ENCODE measurements around the gene REEP6.

Gene REEP6

GRCh38 chr19:1502433-1503088, 11.6 kb downstream of the REEP6 start:
- no peak for DNase-seq
- in situ Hi-C loops (cut with MboI; ENCODE audit: low pct_unique_long_range_greater_than_20kb, low sequenced_read_pairs): no loop called here

- DNase-seq: peak; percentile 84
- in situ Hi-C loops (cut with MboI; ENCODE audit: low pct_unique_long_range_greater_than_20kb, low sequenced_read_pairs): no loop called here
These were observed 12.3 kb downstream of the REEP6 start for GRCh38 chr19:1503089-1503924.

GRCh38 chr19:1503925-1504773, 13.2 kb downstream of the REEP6 start:
- in situ Hi-C loops (cut with MboI; ENCODE audit: low pct_unique_long_range_greater_than_20kb, low sequenced_read_pairs): no loop called here
- DNase-seq: no peak

GRCh38 chr19:1505012-1505411, 14.0 kb downstream of the REEP6 start:
- no peak for DNase-seq
- in situ Hi-C loops (cut with MboI; ENCODE audit: low pct_unique_long_range_greater_than_20kb, low sequenced_read_pairs): no loop called here

GRCh38 chr19:1505991-1506881, 15.3 kb downstream of the REEP6 start:
- in situ Hi-C loops (cut with MboI; ENCODE audit: low pct_unique_long_range_greater_than_20kb, low sequenced_read_pairs): no loop called here
- DNase-seq: no peak

GRCh38 chr19:1507192-1507660, 16.2 kb downstream of the REEP6 start:
- no peak for DNase-seq
- in situ Hi-C loops (cut with MboI; ENCODE audit: low pct_unique_long_range_greater_than_20kb, low sequenced_read_pairs): no loop called here

- in situ Hi-C loops (cut with MboI; ENCODE audit: low pct_unique_long_range_greater_than_20kb, low sequenced_read_pairs): no loop called here
- DNase-seq: peak; percentile 97
These were observed 17.0 kb downstream of the REEP6 start for GRCh38 chr19:1507763-1508506.

GRCh38 chr19:1508507-1508856, 17.5 kb downstream of the REEP6 start:
- in situ Hi-C loops (cut with MboI; ENCODE audit: low pct_unique_long_range_greater_than_20kb, low sequenced_read_pairs): no loop called here
- DNase-seq: peak; percentile 63

- DNase-seq: no peak
- in situ Hi-C loops (cut with MboI; ENCODE audit: low pct_unique_long_range_greater_than_20kb, low sequenced_read_pairs): no loop called here
These were observed 18.8 kb downstream of the REEP6 start for GRCh38 chr19:1509602-1510441.

GRCh38 chr19:1510442-1510806, 19.4 kb downstream of the REEP6 start:
- in situ Hi-C loops (cut with MboI; ENCODE audit: low pct_unique_long_range_greater_than_20kb, low sequenced_read_pairs): no loop called here
- DNase-seq: no peak

GRCh38 chr19:1510807-1511206, 19.8 kb downstream of the REEP6 start:
- in situ Hi-C loops (cut with MboI; ENCODE audit: low pct_unique_long_range_greater_than_20kb, low sequenced_read_pairs): no loop called here

GRCh38 chr19:1511318-1512317, 20.6 kb downstream of the REEP6 start:
- in situ Hi-C loops (cut with MboI; ENCODE audit: low pct_unique_long_range_greater_than_20kb, low sequenced_read_pairs): no loop called here
- DNase-seq: no peak

More at GRCh38 chr19:1510807-1511206, 19.8 kb downstream of the REEP6 start:
- no peak for DNase-seq

GRCh38 chr19:1512671-1513498, 21.9 kb downstream of the REEP6 start, which contains the start of gene ADAMTSL5:
ADAMTSL5 (minus strand) TSS chr19:1513019; CDS start chr19:1510943, 2,076 bp downstream.
- DNase-seq: peak; percentile 43

GRCh38 chr19:1513499-1514294, 22.7 kb downstream of the REEP6 start:
- peak; percentile 60 for DNase-seq
- in situ Hi-C loops (cut with MboI; ENCODE audit: low pct_unique_long_range_greater_than_20kb, low sequenced_read_pairs): no loop called here

More at GRCh38 chr19:1512671-1513498, 21.9 kb downstream of the REEP6 start, which contains the start of gene ADAMTSL5:
- in situ Hi-C loops (cut with MboI; ENCODE audit: low pct_unique_long_range_greater_than_20kb, low sequenced_read_pairs): no loop called here

Data from KBM-7 (cell line).